Measurements from ENCODE around the gene PSMB7. TPM values are rescaled to one million over a fixed set of nuclear protein-coding genes. Genes with fewer than 3 reads are reported as not detected.

Gene PSMB7
- total RNA-seq, 2 experiments from 2014 or later: 164 to 186 TPM

GRCh38 chr9:124309667-124310084, 105.6 kb downstream of the PSMB7 start:
- H3K79me2 ChIP-seq (ENCODE audit: insufficient read depth, low read depth, low read length): no peaks in the 10 kb centered on the region
- no peaks in the 10 kb centered on the region for H3K4me1 ChIP-seq (ENCODE audit: insufficient read depth, low read length, poor library complexity, severe bottlenecking)
- H3K4me2 ChIP-seq (ENCODE audit: low read length): no peak overlapping the region
- ChIA-PET POLR2A (interaction anchor here (0.6 kb wide), 2 partner anchors 21 to 65 kb away, joined by 3 to 4 read pairs; no protein-coding TSS in a partner anchor), CTCF (ENCODE audit: unreplicated experiment) (no interaction called here)
- DNase-seq (ENCODE audit: low spot score): no peak
- TF ChIP-seq EZH2phosphoT487 (IDR thresholded peaks at IDR 0.05; ENCODE audit: borderline replicate concordance, low read depth, low read length) (no peak), CTCF (conservative IDR thresholded peaks at IDR 0.05; ENCODE audit: low read length) (no peak)
- no peaks in the 10 kb centered on the region for H3K36me3 ChIP-seq (ENCODE audit: insufficient read depth, low read length)
- H3K9me3 ChIP-seq (ENCODE audit: low read length): no peaks in the 10 kb centered on the region
- no peak overlapping the region for H3K27ac ChIP-seq (ENCODE audit: low read depth, low read length, poor library complexity, severe bottlenecking)
- H2AFZ ChIP-seq (ENCODE audit: low read length): no peak overlapping the region
- H3K9me2 ChIP-seq (ENCODE audit: insufficient read depth, low read length): no peaks in the 10 kb centered on the region
- H3K4me3 ChIP-seq (ENCODE audit: low read depth, low read length, poor library complexity, severe bottlenecking): no peak overlapping the region
- intact Hi-C loops (cut with micrococcal nuclease; ENCODE audit: unreplicated experiment): no loop called here
- no peaks in the 10 kb centered on the region for H4K20me1 ChIP-seq (ENCODE audit: insufficient read depth, low read length)
- BruUV-seq (replicated peaks): no TSS peak

- TF ChIP-seq CTCF (conservative IDR thresholded peaks at IDR 0.05; ENCODE audit: low read length): no peak
- TF ChIP-seq EZH2phosphoT487 (IDR thresholded peaks at IDR 0.05; ENCODE audit: borderline replicate concordance, low read depth, low read length): no peak
- no peaks in the 10 kb centered on the region; the same call in 1 of the 2 replicates for H4K20me1 ChIP-seq (ENCODE audit: insufficient read depth, low read length)
- H3K9me2 ChIP-seq (ENCODE audit: insufficient read depth, low read length): no peaks in the 10 kb centered on the region
- H3K9me3 ChIP-seq (ENCODE audit: low read length): no peaks in the 10 kb centered on the region
- no peaks in the 10 kb centered on the region for H3K36me3 ChIP-seq (ENCODE audit: insufficient read depth, low read length)
- no peak overlapping the region for H3K4me2 ChIP-seq (ENCODE audit: low read length)
- no peak overlapping the region for H3K27ac ChIP-seq (ENCODE audit: low read depth, low read length, poor library complexity, severe bottlenecking)
- ChIA-PET POLR2A (interaction anchor here (0.6 to 0.7 kb wide), 2 partner anchors 20 to 474 kb away, joined by 4 read pairs; no protein-coding TSS in a partner anchor), CTCF (ENCODE audit: unreplicated experiment) (no interaction called here)
- no peaks in the 10 kb centered on the region for H3K4me1 ChIP-seq (ENCODE audit: insufficient read depth, low read length, poor library complexity, severe bottlenecking)
- no peak overlapping the region for H2AFZ ChIP-seq (ENCODE audit: low read length)
- BruUV-seq (replicated peaks): no TSS peak
- H3K79me2 ChIP-seq (ENCODE audit: insufficient read depth, low read depth, low read length): no peaks in the 10 kb centered on the region
- intact Hi-C loops (cut with micrococcal nuclease; ENCODE audit: unreplicated experiment): no loop called here
- DNase-seq (ENCODE audit: low spot score): no peak
- H3K4me3 ChIP-seq (ENCODE audit: low read depth, low read length, poor library complexity, severe bottlenecking): no peak overlapping the region
These were observed 106.4 kb downstream of the PSMB7 start for GRCh38 chr9:124308606-124309491.
